Nephron progenitor cell (in vitro differentiated cells): ENCODE measurements around the gene SND1.
A peak's percentile ranks its signal among the peaks of the same experiment; 100 is the strongest.

Experiments
- DNase-seq: peaks from one replicate; pipeline ENCODE4 v3.0.0; 2021
- H3K27ac Mint-ChIP-seq: 2 replicates; pipeline ENCODE4 v1.8.0; 2021; ENCODE audit warnings: mild to moderate bottlenecking, moderate library complexity, mixed read lengths
- H3K27me3 Mint-ChIP-seq: 2 replicates; pipeline ENCODE4 v1.8.0; 2021; ENCODE audit warnings: mild to moderate bottlenecking, low read depth, mixed read lengths; ENCODE audit not compliant: poor library complexity
- H3K36me3 Mint-ChIP-seq: 2 replicates; pipeline ENCODE4 v1.8.0; 2021; ENCODE audit warnings: low read depth, mixed read lengths
- H3K4me1 Mint-ChIP-seq: 2 replicates; pipeline ENCODE4 v1.8.0; 2021; ENCODE audit warnings: mixed read lengths
- H3K4me3 Mint-ChIP-seq: 2 replicates; pipeline ENCODE4 v1.8.0; 2021; ENCODE audit warnings: mild to moderate bottlenecking, moderate library complexity, mixed read lengths
- H3K9me3 Mint-ChIP-seq: 2 replicates; pipeline ENCODE4 v1.8.0; 2021; ENCODE audit warnings: mild to moderate bottlenecking, moderate library complexity, mixed read lengths
- TF ChIP-seq, protein P1 (sequence below): fragments of 200-600 bp; sonication (generic); IDR thresholded peaks from 2 replicates; pipeline ENCODE4 v1.5.0; 2021; ENCODE audit warnings: antibody characterized with exemption

The SND1 gene

GRCh38 chr7:127708201-127708600 lies 56.2 kb downstream of the SND1 start:
- H3K27me3 Mint-ChIP-seq = no peaks in the 10 kb centered on the region
- peaks cover 69% of the 10 kb centered on the region for H3K36me3 Mint-ChIP-seq
- H3K9me3 Mint-ChIP-seq = peaks cover 34% of the 10 kb centered on the region
- H3K27ac Mint-ChIP-seq = no peak overlapping the region
- TF ChIP-seq, protein P1, sequence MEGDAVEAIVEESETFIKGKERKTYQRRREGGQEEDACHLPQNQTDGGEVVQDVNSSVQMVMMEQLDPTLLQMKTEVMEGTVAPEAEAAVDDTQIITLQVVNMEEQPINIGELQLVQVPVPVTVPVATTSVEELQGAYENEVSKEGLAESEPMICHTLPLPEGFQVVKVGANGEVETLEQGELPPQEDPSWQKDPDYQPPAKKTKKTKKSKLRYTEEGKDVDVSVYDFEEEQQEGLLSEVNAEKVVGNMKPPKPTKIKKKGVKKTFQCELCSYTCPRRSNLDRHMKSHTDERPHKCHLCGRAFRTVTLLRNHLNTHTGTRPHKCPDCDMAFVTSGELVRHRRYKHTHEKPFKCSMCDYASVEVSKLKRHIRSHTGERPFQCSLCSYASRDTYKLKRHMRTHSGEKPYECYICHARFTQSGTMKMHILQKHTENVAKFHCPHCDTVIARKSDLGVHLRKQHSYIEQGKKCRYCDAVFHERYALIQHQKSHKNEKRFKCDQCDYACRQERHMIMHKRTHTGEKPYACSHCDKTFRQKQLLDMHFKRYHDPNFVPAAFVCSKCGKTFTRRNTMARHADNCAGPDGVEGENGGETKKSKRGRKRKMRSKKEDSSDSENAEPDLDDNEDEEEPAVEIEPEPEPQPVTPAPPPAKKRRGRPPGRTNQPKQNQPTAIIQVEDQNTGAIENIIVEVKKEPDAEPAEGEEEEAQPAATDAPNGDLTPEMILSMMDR = no peak
- DNase-seq = no peak
- H3K4me3 Mint-ChIP-seq = no peak overlapping the region
- no peaks in the 10 kb centered on the region for H3K4me1 Mint-ChIP-seq

DNA sequence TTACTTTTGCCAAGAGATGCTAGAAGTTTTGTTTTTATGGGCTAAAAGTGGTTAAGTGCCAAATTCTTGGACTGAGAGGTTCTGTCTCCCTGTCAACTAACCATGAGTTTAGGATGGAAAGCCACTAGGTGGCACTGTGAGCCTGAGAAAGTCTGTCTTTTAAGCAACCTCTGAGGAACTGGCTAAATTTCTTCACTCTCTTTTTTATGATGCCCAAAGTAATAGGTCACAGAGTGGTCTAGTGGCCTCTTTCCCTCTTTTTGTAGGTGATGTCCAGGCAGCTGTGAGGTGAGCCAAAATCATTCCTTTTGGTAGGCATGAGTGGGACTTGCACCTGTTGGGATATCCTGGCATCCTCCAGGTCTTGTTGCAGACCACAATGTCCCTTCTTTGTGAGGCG lies 56.8 kb downstream of the SND1 start:
- no peaks in the 10 kb centered on the region for H3K4me1 Mint-ChIP-seq
- DNase-seq = peak; percentile 80
- H3K36me3 Mint-ChIP-seq = peaks cover 70% of the 10 kb centered on the region
- TF ChIP-seq, protein P1 = peak; percentile 75
- no peak overlapping the region for H3K27ac Mint-ChIP-seq
- H3K27me3 Mint-ChIP-seq = no peaks in the 10 kb centered on the region
- no peak overlapping the region for H3K4me3 Mint-ChIP-seq
- peaks cover 34% of the 10 kb centered on the region for H3K9me3 Mint-ChIP-seq

DNA sequence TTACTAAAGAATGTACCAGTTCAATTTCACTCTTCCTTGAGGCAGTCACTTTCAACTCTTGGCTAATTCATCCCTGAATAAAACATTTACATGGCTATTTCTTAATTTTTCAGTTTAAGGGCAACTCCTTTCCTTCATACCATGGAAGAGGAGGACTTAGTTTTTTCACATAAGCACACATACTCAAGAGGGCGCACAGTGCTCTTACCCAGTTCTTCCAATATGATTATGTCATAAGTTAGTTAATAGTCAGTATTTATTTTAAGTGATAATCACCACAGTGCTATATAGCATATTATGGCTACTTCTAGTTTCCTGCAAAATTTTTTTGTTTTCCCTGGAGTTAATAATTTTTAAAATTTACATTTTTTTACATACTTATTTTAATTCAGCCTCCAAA lies 58.6 kb downstream of the SND1 start:
- peaks cover 79% of the 10 kb centered on the region for H3K36me3 Mint-ChIP-seq
- TF ChIP-seq, protein P1 = no peak
- no peak overlapping the region for H3K4me3 Mint-ChIP-seq
- H3K4me1 Mint-ChIP-seq = no peaks in the 10 kb centered on the region
- H3K9me3 Mint-ChIP-seq = peaks cover 37% of the 10 kb centered on the region
- no peak for DNase-seq
- H3K27me3 Mint-ChIP-seq = no peaks in the 10 kb centered on the region
- no peak overlapping the region for H3K27ac Mint-ChIP-seq

DNA sequence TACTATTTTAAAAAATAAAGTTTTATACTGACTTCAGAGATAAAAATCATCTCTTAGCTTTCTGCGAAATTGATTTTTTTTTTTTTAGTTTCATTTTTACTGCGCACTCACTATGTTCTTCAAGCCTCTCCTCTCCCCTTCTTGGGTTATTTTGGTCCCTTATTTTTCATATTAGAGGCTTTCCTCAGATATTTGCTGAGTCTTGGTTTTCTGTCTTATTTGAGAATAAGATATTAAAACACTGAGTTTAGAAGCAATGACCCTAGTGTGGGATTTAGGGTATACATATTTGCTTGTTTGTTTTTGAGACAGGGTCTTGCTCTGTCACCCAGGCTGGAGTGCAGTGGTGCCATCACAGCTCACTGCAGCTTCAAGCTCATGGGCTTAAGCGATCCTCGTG lies 59.9 kb downstream of the SND1 start:
- Mint-ChIP-seq H3K4me3 (no peak overlapping the region), H3K27me3 (no peaks in the 10 kb centered on the region), H3K36me3 (peaks cover 79% of the 10 kb centered on the region), H3K27ac (no peak overlapping the region), H3K9me3 (peaks cover 37% of the 10 kb centered on the region), H3K4me1 (no peaks in the 10 kb centered on the region)
- TF ChIP-seq, protein P1 = no peak
- DNase-seq = no peak

DNA sequence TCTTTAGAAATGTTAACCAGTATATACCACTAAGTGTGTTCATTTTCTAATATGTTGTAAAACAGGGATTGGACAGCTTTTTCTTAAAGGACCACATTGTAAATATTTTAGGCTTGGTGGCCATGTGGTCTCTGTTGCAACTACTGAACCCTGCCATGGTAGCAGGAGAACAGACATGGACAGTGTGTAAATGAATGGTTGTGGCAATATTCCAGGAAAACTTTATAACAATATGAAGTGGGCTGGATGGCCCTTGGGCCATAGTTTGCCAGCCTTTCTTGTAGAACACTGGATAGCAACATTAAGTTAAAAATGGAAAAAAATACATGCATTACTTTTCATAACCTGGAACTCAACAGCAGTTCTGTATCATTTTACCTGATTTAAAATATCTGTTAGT lies 61.0 kb downstream of the SND1 start:
- Mint-ChIP-seq H3K4me3 (no peak overlapping the region), H3K27me3 (no peaks in the 10 kb centered on the region), H3K36me3 (peaks cover 78% of the 10 kb centered on the region), H3K9me3 (peaks cover 37% of the 10 kb centered on the region), H3K27ac (no peak overlapping the region), H3K4me1 (no peaks in the 10 kb centered on the region)
- TF ChIP-seq, protein P1 = no peak
- DNase-seq = no peak

DNA sequence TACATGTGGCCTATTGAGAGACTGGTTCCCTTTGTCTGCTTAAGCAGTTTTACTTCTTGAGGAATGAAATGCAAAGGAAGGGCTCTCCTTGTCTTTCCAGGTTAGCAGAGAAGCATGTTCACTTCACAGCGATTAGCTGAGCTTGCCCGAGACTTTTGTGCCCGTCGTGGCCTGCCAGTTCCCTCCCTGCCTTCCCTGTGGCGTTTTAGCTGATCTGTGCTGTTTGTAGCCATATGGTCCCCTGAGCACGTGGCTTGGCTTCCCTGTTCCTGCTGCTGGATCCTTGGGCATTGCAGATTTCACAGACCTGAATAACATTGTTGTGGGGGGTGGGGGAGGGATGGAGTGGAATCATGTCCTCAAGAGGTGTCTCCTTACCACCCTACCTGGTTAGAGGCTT lies 61.8 kb downstream of the SND1 start:
- no peak for DNase-seq
- Mint-ChIP-seq H3K36me3 (peaks cover 75% of the 10 kb centered on the region), H3K4me3 (no peak overlapping the region)

More for the DNA sequence above, 61.8 kb downstream of the SND1 start:
- TF ChIP-seq, protein P1 = no peak
- no peaks in the 10 kb centered on the region for H3K27me3 Mint-ChIP-seq
- no peak overlapping the region for H3K27ac Mint-ChIP-seq
- peaks cover 37% of the 10 kb centered on the region for H3K9me3 Mint-ChIP-seq
- no peaks in the 10 kb centered on the region for H3K4me1 Mint-ChIP-seq
